Aorta (tissue), 5 donors: ENCODE results near the gene SLC1A2. TPM values are rescaled to one million over a fixed set of nuclear protein-coding genes. Genes with fewer than 3 reads are reported as not detected.
A peak's percentile ranks its signal among the peaks of the same experiment; 100 is the strongest.

Experiments used
- ATAC-seq: fragments of 200-7000 bp; cut with Tn5 transposase; one replicate; pipeline ENCODE4 v1.9.1; 2022; ENCODE audit warnings: moderate library complexity; ENCODE audit not compliant: low FRiP score
- DNase-seq, 2 donors: peaks; one replicate each; pipeline ENCODE4 v3.0.0-alpha.2; 2020
- H3K27ac ChIP-seq, 2 donors: one replicate each; pipeline ENCODE4 v1.5.1; 2013; ENCODE audit warnings: low read length in 2 of 2, mild to moderate bottlenecking in 2 of 2, moderate library complexity in 2 of 2, control low read depth in 1 of 2, inconsistent platforms in 1 of 2, low read depth in 1 of 2
- H3K27me3 ChIP-seq, 2 donors: one replicate each; pipeline ENCODE4 v1.6.1; 2013; ENCODE audit warnings: control low read depth in 1 of 2, low read length in 1 of 2, mild to moderate bottlenecking in 1 of 2, moderate library complexity in 1 of 2; ENCODE audit not compliant: insufficient read depth in 2 of 2, control insufficient read depth in 1 of 2
- H3K36me3 ChIP-seq, 2 donors: one replicate each; pipeline ENCODE4 v1.6.1; 2013; ENCODE audit warnings: control low read depth in 1 of 2, low read length in 1 of 2, mild to moderate bottlenecking in 1 of 2; ENCODE audit not compliant: insufficient read depth in 2 of 2, control insufficient read depth in 1 of 2
- H3K4me1 ChIP-seq, 2 donors: one replicate each; pipeline ENCODE4 v1.6.1; 2013; ENCODE audit warnings: low read length in 2 of 2, control low read depth in 1 of 2, mild to moderate bottlenecking in 1 of 2, moderate library complexity in 1 of 2; ENCODE audit not compliant: insufficient read depth in 2 of 2, control insufficient read depth in 1 of 2
- H3K4me3 ChIP-seq, 2 donors: one replicate each; pipeline ENCODE4 v1.5.1; 2013; ENCODE audit warnings: low read length in 2 of 2, control low read depth in 1 of 2, mild to moderate bottlenecking in 1 of 2
- H3K9me3 ChIP-seq: one replicate; pipeline ENCODE4 v1.6.1; 2013; ENCODE audit warnings: mild to moderate bottlenecking, low read length; ENCODE audit not compliant: control insufficient read depth
- WGBS, 2 donors: extraction: QIAGEN DNeasy Blood & Tissue Kit; methylation state at CpG; one replicate each; pipeline ENCODE4 v1.1.7; 2013; 5-methylcytosine and 5-hydroxymethylcytosine counted together
- intact Hi-C, 2 donors: fragments of 100-400 bp; cut with DNase I; formaldehyde crosslinking; loops; one replicate each; pipeline versions ENCODE4 v1.14.2 to v1.15.0; 2022
- long read RNA-seq, 2 donors: library from polyadenylated mRNA; unstranded; transcript quantifications; one replicate each; pipeline ENCODE4 v2.0.0, GENCODE V29; 2020 to 2021
- polyA plus RNA-seq, 2 donors: library from polyadenylated mRNA; stranded (reverse); fragments of 200-250 nt; gene quantifications; one replicate each; pipeline ENCODE4 v1.2.3, GENCODE V29; 2013
- total RNA-seq, 2 donors: library from RNA; stranded (reverse); fragmentation: NEBNext Ultra II Directional; extraction: Animal tissue kit (Norgen Biotek cat#: 25700); gene quantifications; one replicate each; pipeline ENCODE4 v1.2.1, GENCODE V29; 2021
- donor health status: healthy with polysubstance abuse.
- donor health status: Bipolar disorder and iron deficiency.
- donor health status: DM: no; HTN: no; CAD: no.
- donor health status: DM: no; HTN: no; CAD: no.
- donor health status: DM: yes; HTN: yes; CAD: no.

Gene SLC1A2
- 1 to 10 TPM; 1.1 to 1.5 TPM for total RNA-seq
- polyA plus RNA-seq: not detected
- long read RNA-seq, donor 1, partial matches to known transcripts: 0 of 2 reads
- long read RNA-seq, donor 1, other reads (novel, unspliced or antisense): 2 of 2 reads
- long read RNA-seq, donor 2: 0 reads

- no peaks in the 10 kb centered on the region for H3K36me3 ChIP-seq
- ATAC-seq: peak; percentile 19
- peak within 1 kb of the TSS; percentile 28 to 34 for H3K4me3 ChIP-seq
- 1% methylated on average over 41 to 71 of the region's 71 CpGs for WGBS, 2 donors
- H3K27me3 ChIP-seq: peaks cover 0 to 4% of the 10 kb centered on the region in 2 donors
- H3K9me3 ChIP-seq: no peaks in the 10 kb centered on the region
- peak; percentile 46 to 75 for DNase-seq
- H3K4me1 ChIP-seq: no peaks in the 10 kb centered on the region
- no peak within 1 kb of the TSS for H3K27ac ChIP-seq
- intact Hi-C loops: no loop called here
Observed at GRCh38 chr11:35419184-35419829, at the start of gene SLC1A2. TSS of gene SLC1A2 (minus strand) at chr11:35419558. CDS start at chr11:35418966, 592 bp downstream.

DNA sequence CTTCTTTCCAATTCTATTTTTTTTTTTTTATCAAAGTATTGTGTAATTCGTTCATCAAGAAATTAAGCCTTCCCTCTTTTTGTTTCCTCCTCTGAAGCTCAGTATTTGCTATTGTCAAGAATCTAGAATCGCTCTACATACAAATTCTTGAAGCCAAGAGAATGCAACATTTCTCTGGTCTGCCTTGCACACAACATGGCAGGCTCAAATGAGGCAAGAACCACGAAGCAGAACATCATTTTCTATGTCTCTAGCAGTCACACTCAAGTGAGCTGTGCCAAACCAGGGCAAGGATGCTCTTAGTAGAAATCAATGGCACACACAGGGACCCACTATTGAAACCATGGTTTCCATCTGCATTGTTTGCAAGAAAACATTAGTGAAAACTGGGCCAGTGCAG, 46.7 kb upstream of the SLC1A2 start:
- no peak for ATAC-seq
- no peaks in the 10 kb centered on the region for H3K4me1 ChIP-seq
- intact Hi-C loops: no loop called here
- no peaks in the 10 kb centered on the region for H3K36me3 ChIP-seq
- H3K27me3 ChIP-seq: peaks cover 2 to 3% of the 10 kb centered on the region in 2 donors
- no peak overlapping the region for H3K27ac ChIP-seq
- H3K4me3 ChIP-seq: no peak overlapping the region
- H3K9me3 ChIP-seq: peaks cover under 1% of the 10 kb centered on the region
- no peak for DNase-seq
- WGBS, 2 donors: 86% methylated on average over 3 of the region's 3 CpGs

GRCh38 chr11:35464308-35464707, 45.0 kb upstream of the SLC1A2 start:
- DNase-seq: no peak
- H3K36me3 ChIP-seq: no peaks in the 10 kb centered on the region
- no peak for ATAC-seq
- peaks cover 1% of the 10 kb centered on the region for H3K9me3 ChIP-seq
- WGBS, 2 donors: 75 to 90% methylated on average over 1 of the region's 1 CpG
- no peaks in the 10 kb centered on the region for H3K4me1 ChIP-seq
- H3K27me3 ChIP-seq: peaks cover 3% of the 10 kb centered on the region in 2 donors
- H3K27ac ChIP-seq: no peak overlapping the region
- intact Hi-C loops: no loop called here
- H3K4me3 ChIP-seq: no peak overlapping the region

GRCh38 chr11:35463331-35463751, 44.0 kb upstream of the SLC1A2 start:
- Histone ChIP-seq H3K4me1 (no peaks in the 10 kb centered on the region), H3K27ac (no peak overlapping the region), H3K9me3 (peaks cover 1% of the 10 kb centered on the region), H3K27me3 (peaks cover 3% of the 10 kb centered on the region in 2 donors), H3K4me3 (no peak overlapping the region), H3K36me3 (no peaks in the 10 kb centered on the region)
- DNase-seq (no peak), ATAC-seq (no peak)
- intact Hi-C loops: no loop called here
- 74 to 77% methylated on average over 13 of the region's 13 CpGs for WGBS, 2 donors

- 43 to 46% methylated on average over 2 of the region's 2 CpGs for WGBS, 2 donors
- Histone ChIP-seq H3K27me3 (peaks cover 3% of the 10 kb centered on the region in 2 donors), H3K36me3 (no peaks in the 10 kb centered on the region), H3K27ac (no peak overlapping the region), H3K4me1 (no peaks in the 10 kb centered on the region), H3K4me3 (no peak overlapping the region), H3K9me3 (peaks cover 1% of the 10 kb centered on the region)
- intact Hi-C loops: no loop called here
- ATAC-seq (no peak), DNase-seq (no peak)
Observed at GRCh38 chr11:35461917-35462538, 42.7 kb upstream of the SLC1A2 start.

DNA sequence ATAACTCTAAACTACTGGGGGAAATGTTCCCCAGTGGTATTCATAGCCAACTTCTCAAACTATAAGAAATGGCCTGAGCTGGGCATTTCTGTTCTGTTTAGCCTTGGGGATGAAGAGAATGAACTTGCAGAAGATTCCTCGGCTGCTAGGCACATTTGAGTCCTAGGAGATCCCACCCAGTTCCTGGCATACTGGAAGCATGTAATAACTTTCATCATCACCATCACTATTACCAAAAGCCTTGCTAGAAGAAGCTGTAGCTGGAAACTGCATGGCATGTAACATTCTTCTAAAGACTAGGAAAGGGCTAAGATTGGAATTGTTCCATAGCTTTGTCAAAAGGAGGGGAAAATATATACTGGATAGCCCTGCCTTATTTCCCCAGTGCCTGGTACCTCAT, 40.1 kb upstream of the SLC1A2 start:
- Histone ChIP-seq H3K4me3 (no peak overlapping the region), H3K27ac (no peak overlapping the region), H3K9me3 (peaks cover 1% of the 10 kb centered on the region), H3K36me3 (no peaks in the 10 kb centered on the region), H3K4me1 (no peaks in the 10 kb centered on the region), H3K27me3 (peaks cover 3 to 5% of the 10 kb centered on the region in 2 donors)
- intact Hi-C loops: no loop called here
- ATAC-seq (no peak), DNase-seq (no peak)
- 79 to 85% methylated on average over 1 of the region's 1 CpG for WGBS, 2 donors

DNA sequence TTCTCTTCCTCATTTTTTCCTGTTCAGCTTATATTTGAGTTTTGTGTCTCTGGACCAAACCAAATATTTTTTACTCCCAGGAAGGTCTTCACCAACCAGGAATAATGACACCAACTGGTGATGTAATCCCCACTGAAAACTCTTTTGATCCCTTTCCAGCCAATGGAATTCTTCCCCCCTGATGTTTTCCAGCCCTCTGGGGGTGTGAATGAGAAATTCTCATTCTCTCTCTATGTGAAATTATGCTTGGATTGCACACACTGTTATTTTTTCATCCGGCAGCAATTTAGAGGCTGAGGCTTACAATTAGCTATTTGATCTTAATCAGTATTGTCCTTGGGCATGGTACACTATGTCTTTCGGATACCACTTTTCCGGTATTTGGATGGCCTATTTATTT, 39.5 kb upstream of the SLC1A2 start:
- no peak overlapping the region for H3K4me3 ChIP-seq
- H3K9me3 ChIP-seq: peaks cover 1% of the 10 kb centered on the region
- H3K4me1 ChIP-seq: no peaks in the 10 kb centered on the region
- intact Hi-C loops: no loop called here
- ATAC-seq (no peak), DNase-seq (no peak)
- H3K36me3 ChIP-seq: no peaks in the 10 kb centered on the region
- peaks cover 3 to 6% of the 10 kb centered on the region in 2 donors for H3K27me3 ChIP-seq
- 39 to 50% methylated on average over 3 of the region's 3 CpGs for WGBS, 2 donors
- H3K27ac ChIP-seq: no peak overlapping the region

- Histone ChIP-seq H3K36me3 (no peaks in the 10 kb centered on the region), H3K4me3 (no peak overlapping the region), H3K27ac (no peak overlapping the region), H3K4me1 (no peaks in the 10 kb centered on the region), H3K27me3 (peaks cover 0 to 2% of the 10 kb centered on the region in 2 donors), H3K9me3 (peaks cover 3% of the 10 kb centered on the region)
- ATAC-seq: no peak
- DNase-seq: no peak
- intact Hi-C loops: no loop called here
- WGBS, 2 donors: 59 to 69% methylated on average over 1 of the region's 1 CpG
Observed at GRCh38 chr11:35454362-35454761, 35.0 kb upstream of the SLC1A2 start.
